Calu3 (cell line): ENCODE data around the gene TOPBP1. TPM values are rescaled to one million over a fixed set of nuclear protein-coding genes. Genes with fewer than 3 reads are reported as not detected.
"Not testable (repeated sequence)": the region's sequence is repeated elsewhere in the genome, so short reads cannot be mapped to it uniquely, and the experiment has no call there.

ENCODE experiments used
- BruUV-seq: library from RNA; stranded (reverse); fragments of 400-500 nt; replicated peaks from 2 replicates; lab custom pipeline; 2021; lab: Mats Ljungman, UMichigan
- CTCF ChIA-PET: fragments of 300-600 bp; sonication (Branson Sonifier 250); formaldehyde crosslinking; loops from one replicate; lab custom pipeline; 2022; ENCODE audit warnings: antibody characterized with exemption; lab: Charles Lee
- DNase-seq: peaks from one replicate; pipeline ENCODE4 v3.0.0; 2022
- H3K27ac Mint-ChIP-seq: one replicate; pipeline ENCODE4 v1.8.0; 2022; ENCODE audit warnings: mixed read lengths; ENCODE audit not compliant: unreplicated experiment
- H3K27me3 Mint-ChIP-seq: one replicate; pipeline ENCODE4 v1.8.0; 2022; ENCODE audit warnings: mixed read lengths; ENCODE audit not compliant: unreplicated experiment
- H3K36me3 Mint-ChIP-seq: one replicate; pipeline ENCODE4 v1.8.0; 2022; ENCODE audit warnings: mild to moderate bottlenecking, moderate library complexity, mixed read lengths; ENCODE audit not compliant: insufficient read depth, unreplicated experiment
- H3K4me1 Mint-ChIP-seq: one replicate; pipeline ENCODE4 v1.8.0; 2022; ENCODE audit warnings: mild to moderate bottlenecking, low read depth, mixed read lengths; ENCODE audit not compliant: unreplicated experiment
- H3K4me3 Mint-ChIP-seq: one replicate; pipeline ENCODE4 v1.8.0; 2022; ENCODE audit warnings: mild to moderate bottlenecking, low read depth, moderate library complexity, mixed read lengths; ENCODE audit not compliant: unreplicated experiment
- H3K9me3 Mint-ChIP-seq: one replicate; pipeline ENCODE4 v1.8.0; 2022; ENCODE audit warnings: low read depth, mixed read lengths; ENCODE audit not compliant: unreplicated experiment
- intact Hi-C: fragments of 100-400 bp; cut with micrococcal nuclease; formaldehyde crosslinking; loops from one replicate; pipeline ENCODE4 v1.10.0; 2022; ENCODE audit not compliant: unreplicated experiment
- total RNA-seq: library from RNA; stranded (reverse); gene quantifications from 2 replicates; pipeline ENCODE4 v1.2.3, GENCODE V29; 2022
- TF ChIP-seq, protein P1 (sequence below): fragments of 200-600 bp; IDR thresholded peaks from one replicate; pipeline ENCODE4 v1.8.0; 2022; ENCODE audit warnings: antibody characterized with exemption; ENCODE audit not compliant: unreplicated experiment

Gene TOPBP1
- total RNA-seq, 1 experiment from 2014 or later: 94.7 TPM

DNA sequence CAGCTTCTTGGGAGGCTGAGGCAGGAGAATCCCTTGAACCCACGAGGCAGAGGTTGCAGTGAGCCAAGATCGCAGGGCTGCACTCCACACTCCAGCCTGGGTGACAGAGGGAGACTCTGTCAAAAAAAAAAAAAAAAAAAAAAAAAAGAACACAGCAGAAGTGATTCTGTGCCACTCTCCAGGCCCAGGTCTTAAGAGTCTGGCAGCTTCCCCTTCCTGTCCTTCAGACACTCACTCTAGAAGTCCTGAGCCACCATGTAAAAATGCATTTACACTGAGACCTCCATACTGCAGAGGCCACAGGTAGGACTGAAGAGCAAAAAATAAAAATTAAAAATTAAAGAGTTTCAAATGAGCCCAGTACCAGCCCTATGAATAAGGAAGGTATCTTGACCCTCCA, 100.1 kb downstream of the TOPBP1 start:
- no peaks in the 10 kb centered on the region for H3K27me3 Mint-ChIP-seq
- no peaks in the 10 kb centered on the region for H3K9me3 Mint-ChIP-seq
- peaks cover 5% of the 10 kb centered on the region for H3K36me3 Mint-ChIP-seq
- no peaks in the 10 kb centered on the region for H3K4me1 Mint-ChIP-seq
- CTCF ChIA-PET: no interaction called here
- H3K4me3 Mint-ChIP-seq: no peak overlapping the region
- H3K27ac Mint-ChIP-seq: no peak overlapping the region
- TF ChIP-seq, protein P1, sequence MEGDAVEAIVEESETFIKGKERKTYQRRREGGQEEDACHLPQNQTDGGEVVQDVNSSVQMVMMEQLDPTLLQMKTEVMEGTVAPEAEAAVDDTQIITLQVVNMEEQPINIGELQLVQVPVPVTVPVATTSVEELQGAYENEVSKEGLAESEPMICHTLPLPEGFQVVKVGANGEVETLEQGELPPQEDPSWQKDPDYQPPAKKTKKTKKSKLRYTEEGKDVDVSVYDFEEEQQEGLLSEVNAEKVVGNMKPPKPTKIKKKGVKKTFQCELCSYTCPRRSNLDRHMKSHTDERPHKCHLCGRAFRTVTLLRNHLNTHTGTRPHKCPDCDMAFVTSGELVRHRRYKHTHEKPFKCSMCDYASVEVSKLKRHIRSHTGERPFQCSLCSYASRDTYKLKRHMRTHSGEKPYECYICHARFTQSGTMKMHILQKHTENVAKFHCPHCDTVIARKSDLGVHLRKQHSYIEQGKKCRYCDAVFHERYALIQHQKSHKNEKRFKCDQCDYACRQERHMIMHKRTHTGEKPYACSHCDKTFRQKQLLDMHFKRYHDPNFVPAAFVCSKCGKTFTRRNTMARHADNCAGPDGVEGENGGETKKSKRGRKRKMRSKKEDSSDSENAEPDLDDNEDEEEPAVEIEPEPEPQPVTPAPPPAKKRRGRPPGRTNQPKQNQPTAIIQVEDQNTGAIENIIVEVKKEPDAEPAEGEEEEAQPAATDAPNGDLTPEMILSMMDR: no peak
- intact Hi-C loops: no loop called here
- BruUV-seq: no TSS peak
- no peak for DNase-seq

DNA sequence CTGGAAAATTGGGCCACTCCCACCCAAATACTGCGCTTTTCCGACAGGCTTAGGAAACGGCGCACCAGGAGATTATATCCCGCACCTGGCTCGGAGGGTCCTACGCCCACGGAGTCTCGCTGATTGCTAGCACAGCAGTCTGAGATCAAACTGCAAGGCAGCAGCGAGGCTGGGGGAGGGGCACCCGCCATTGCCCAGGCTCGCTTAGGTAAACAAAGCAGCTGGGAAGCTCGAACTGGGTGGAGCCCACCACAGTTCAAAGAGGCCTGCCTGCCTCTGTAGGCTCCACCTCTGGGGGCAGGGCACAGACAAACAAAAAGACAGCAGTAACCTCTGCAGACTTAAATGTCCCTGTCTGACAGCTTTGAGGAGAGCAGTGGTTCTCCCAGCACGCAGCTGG, 110.2 kb downstream of the TOPBP1 start:
- H3K4me3 Mint-ChIP-seq, H3K9me3 Mint-ChIP-seq, H3K36me3 Mint-ChIP-seq, BruUV-seq, DNase-seq, H3K27me3 Mint-ChIP-seq, H3K27ac Mint-ChIP-seq, intact Hi-C loops: not testable (repeated sequence)
- CTCF ChIA-PET: interaction anchor here (0.7 kb wide), 1 partner anchor 23 kb away, joined by 3 read pairs; no protein-coding TSS in a partner anchor
- peaks cover 21% of the 10 kb centered on the region for H3K4me1 Mint-ChIP-seq

Other genes with a start within 250 kb of the TOPBP1 start
- 276 and 306 TPM in 2 replicates for gene CDV3, start 88.3 kb downstream of the TOPBP1 start, total RNA-seq
- 1.1 TPM in 2 replicates for gene TF, start 84.5 kb upstream of the TOPBP1 start, total RNA-seq
- 113 and 115 TPM in 2 replicates for gene SRPRB, start 143.9 kb upstream of the TOPBP1 start, total RNA-seq
- gene RAB6B, start 233.9 kb upstream of the TOPBP1 start, total RNA-seq: 0.85 and 4.7 TPM in 2 replicates